HEK293 (cell line): ENCODE results near the gene PRKCD.

ENCODE experiments used
- CTCF ChIA-PET: fragments of 350-600 bp; formaldehyde crosslinking; extraction: SDS; loops from one replicate; lab custom pipeline; 2021; ENCODE audit warnings: antibody characterized with exemption; lab: Yijun Ruan, JAX
- POLR2A ChIA-PET: fragments of 300-600 bp; formaldehyde crosslinking; extraction: SDS; loops from one replicate; lab custom pipeline; 2020; ENCODE audit warnings: antibody characterized with exemption, inconsistent platforms; lab: Yijun Ruan, JAX
- H3K27ac ChIP-seq: fragments of 200-500 bp; sonication (Bioruptor generic); 2 replicates; pipeline ENCODE4 v1.5.1; 2014; ENCODE audit warnings: low read depth, low read length, control low read depth, inconsistent platforms; ENCODE audit errors: extremely low read depth
- H3K36me3 ChIP-seq, 2 experiments: fragments of 200-500 bp in 1 of 2; sonication (Bioruptor generic) in 1 of 2; 1 replicate in 1 of 2; 2 replicates in 1 of 2; pipeline ENCODE4 v1.5.1; 2014 to 2017; ENCODE audit warnings: inconsistent platforms in 2 of 2, low read length in 2 of 2; ENCODE audit not compliant: control insufficient read depth in 2 of 2, insufficient read depth in 1 of 2
- H3K4me1 ChIP-seq: fragments of 200-500 bp; sonication (Bioruptor generic); 2 replicates; pipeline ENCODE4 v1.5.1; 2014; ENCODE audit warnings: mild to moderate bottlenecking, low read length, inconsistent platforms; ENCODE audit not compliant: control insufficient read depth, insufficient read depth
- H3K4me3 ChIP-seq: 2 replicates; pipeline ENCODE4 v1.5.1; 2011; ENCODE audit warnings: low read depth, mild to moderate bottlenecking, control low read depth, low read length, moderate library complexity
- H3K9me3 ChIP-seq: fragments of 200-500 bp; sonication (Bioruptor generic); 2 replicates; pipeline ENCODE4 v1.5.1; 2014; ENCODE audit warnings: low read depth, low read length, inconsistent platforms; ENCODE audit not compliant: control insufficient read depth, insufficient read depth
- CTCF ChIP-seq: fragments of 450-650 bp; formaldehyde crosslinking; IDR thresholded peaks from 2 replicates; pipeline ENCODE4 v1.5.1; 2016; ENCODE audit warnings: missing biosample characterization, missing genetic modification characterization
- KLF8 ChIP-seq: fragments of 450-650 bp; formaldehyde crosslinking; IDR thresholded peaks from 2 replicates; pipeline ENCODE4 v1.5.1; 2016; ENCODE audit warnings: missing biosample characterization, missing genetic modification characterization
- KLF9 ChIP-seq: fragments of 450-650 bp; formaldehyde crosslinking; IDR thresholded peaks from 2 replicates; pipeline ENCODE4 v1.5.1; 2016; ENCODE audit warnings: missing biosample characterization, missing genetic modification characterization, low read depth
- PRDM10 ChIP-seq: fragments of 450-650 bp; formaldehyde crosslinking; IDR thresholded peaks from 2 replicates; pipeline ENCODE4 v1.5.1; 2016; ENCODE audit warnings: missing biosample characterization, missing genetic modification characterization
- ZBTB44 ChIP-seq: fragments of 450-650 bp; IDR thresholded peaks from 2 replicates; pipeline ENCODE4 v1.5.1; 2018; ENCODE audit warnings: missing biosample characterization, mild to moderate bottlenecking, missing genetic modification characterization
- ZFP41 ChIP-seq: fragments of 450-650 bp; formaldehyde crosslinking; IDR thresholded peaks from 2 replicates; pipeline ENCODE4 v1.5.1; 2016; ENCODE audit warnings: missing biosample characterization, missing genetic modification characterization, borderline replicate concordance
- ZIC2 ChIP-seq: fragments of 450-650 bp; formaldehyde crosslinking; IDR thresholded peaks from 2 replicates; pipeline ENCODE4 v1.5.1; 2016; ENCODE audit warnings: missing biosample characterization, missing genetic modification characterization
- ZNF19 ChIP-seq: fragments of 450-650 bp; formaldehyde crosslinking; IDR thresholded peaks from 2 replicates; pipeline ENCODE4; 2016; ENCODE audit warnings: missing biosample characterization, missing genetic modification characterization, low read depth
- ZNF239 ChIP-seq: fragments of 450-650 bp; formaldehyde crosslinking; IDR thresholded peaks from 2 replicates; pipeline ENCODE4 v1.5.1; 2016; ENCODE audit warnings: missing biosample characterization, missing genetic modification characterization
- ZNF292 ChIP-seq: fragments of 450-650 bp; formaldehyde crosslinking; IDR thresholded peaks from 2 replicates; pipeline ENCODE4 v1.5.1; 2016; ENCODE audit warnings: low read depth, missing biosample characterization, missing genetic modification characterization, borderline replicate concordance
- ZNF311 ChIP-seq: fragments of 450-650 bp; formaldehyde crosslinking; IDR thresholded peaks from 2 replicates; pipeline ENCODE4 v1.5.1; 2017; ENCODE audit warnings: missing biosample characterization, missing genetic modification characterization, borderline replicate concordance
- ZNF366 ChIP-seq: fragments of 450-650 bp; formaldehyde crosslinking; conservative IDR thresholded peaks from 2 replicates; pipeline ENCODE4 v1.5.1; 2016; ENCODE audit warnings: missing biosample characterization, missing genetic modification characterization
- ZNF394 ChIP-seq: fragments of 450-650 bp; formaldehyde crosslinking; IDR thresholded peaks from 2 replicates; pipeline ENCODE4 v1.5.1; 2016; ENCODE audit warnings: missing biosample characterization, missing genetic modification characterization, mild to moderate bottlenecking, moderate library complexity, borderline replicate concordance
- ZNF530 ChIP-seq: fragments of 450-650 bp; formaldehyde crosslinking; IDR thresholded peaks from 2 replicates; pipeline ENCODE4 v1.5.1; 2016; ENCODE audit warnings: low read depth, missing biosample characterization, missing genetic modification characterization
- ZNF555 ChIP-seq: fragments of 450-650 bp; formaldehyde crosslinking; conservative IDR thresholded peaks from 2 replicates; pipeline ENCODE4 v1.5.1; 2017; ENCODE audit warnings: missing biosample characterization, mild to moderate bottlenecking, missing genetic modification characterization, inconsistent platforms
- ZNF596 ChIP-seq: fragments of 450-650 bp; IDR thresholded peaks from 2 replicates; pipeline ENCODE4 v1.5.0; 2018; ENCODE audit warnings: missing biosample characterization, mild to moderate bottlenecking, missing genetic modification characterization, moderate library complexity
- ZNF629 ChIP-seq: fragments of 450-650 bp; formaldehyde crosslinking; IDR thresholded peaks from 2 replicates; pipeline ENCODE4 v1.5.1; 2017; ENCODE audit warnings: missing biosample characterization, missing genetic modification characterization
- ZSCAN30 ChIP-seq: fragments of 450-650 bp; IDR thresholded peaks from 2 replicates; pipeline ENCODE4 v1.5.1; 2018; ENCODE audit warnings: missing biosample characterization, mild to moderate bottlenecking, missing genetic modification characterization, moderate library complexity
- ZSCAN5A ChIP-seq: fragments of 450-650 bp; formaldehyde crosslinking; IDR thresholded peaks from 2 replicates; pipeline ENCODE4 v1.5.1; 2016; ENCODE audit warnings: missing biosample characterization, missing genetic modification characterization
- TF ChIP-seq, protein P1 (sequence below): fragments of 450-650 bp; formaldehyde crosslinking; IDR thresholded peaks from 2 replicates; pipeline ENCODE4 v1.5.1; 2016; ENCODE audit warnings: missing biosample characterization, missing genetic modification characterization

The PRKCD gene

GRCh38 chr3:53234841-53235232 lies 73.8 kb downstream of the PRKCD start:
- TF ChIP-seq ZNF629 (tag by site-specific recombination): no peak
- no peak for TF ChIP-seq ZBTB44
- TF ChIP-seq ZNF239: no peak
- no peak for TF ChIP-seq ZSCAN30 (tag by site-specific recombination)
- TF ChIP-seq, protein P1, sequence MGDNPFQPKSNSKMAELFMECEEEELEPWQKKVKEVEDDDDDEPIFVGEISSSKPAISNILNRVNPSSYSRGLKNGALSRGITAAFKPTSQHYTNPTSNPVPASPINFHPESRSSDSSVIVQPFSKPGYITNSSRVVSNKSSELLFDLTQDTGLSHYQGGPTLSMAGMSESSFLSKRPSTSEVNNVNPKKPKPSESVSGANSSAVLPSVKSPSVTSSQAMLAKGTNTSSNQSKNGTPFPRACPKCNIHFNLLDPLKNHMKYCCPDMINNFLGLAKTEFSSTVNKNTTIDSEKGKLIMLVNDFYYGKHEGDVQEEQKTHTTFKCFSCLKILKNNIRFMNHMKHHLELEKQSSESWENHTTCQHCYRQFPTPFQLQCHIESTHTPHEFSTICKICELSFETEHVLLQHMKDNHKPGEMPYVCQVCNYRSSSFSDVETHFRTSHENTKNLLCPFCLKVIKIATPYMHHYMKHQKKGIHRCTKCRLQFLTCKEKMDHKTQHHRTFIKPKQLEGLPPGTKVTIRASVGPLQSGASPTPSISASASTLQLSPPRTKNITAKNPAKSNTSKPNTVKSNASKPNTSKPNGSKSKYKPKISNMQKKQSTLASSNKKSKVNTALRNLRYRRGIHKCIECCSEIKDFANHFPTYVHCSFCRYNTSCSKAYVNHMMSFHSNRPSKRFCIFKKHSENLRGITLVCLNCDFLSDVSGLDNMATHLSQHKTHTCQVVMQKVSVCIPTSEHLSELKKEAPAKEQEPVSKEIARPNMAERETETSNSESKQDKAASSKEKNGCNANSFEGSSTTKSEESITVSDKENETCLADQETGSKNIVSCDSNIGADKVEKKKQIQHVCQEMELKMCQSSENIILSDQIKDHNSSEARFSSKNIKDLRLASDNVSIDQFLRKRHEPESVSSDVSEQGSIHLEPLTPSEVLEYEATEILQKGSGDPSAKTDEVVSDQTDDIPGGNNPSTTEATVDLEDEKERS: no peak
- TF ChIP-seq ZNF19 (tag by site-specific recombination): no peak
- TF ChIP-seq PRDM10: no peak
- TF ChIP-seq ZIC2 (tag by site-specific recombination): no peak
- no peak for TF ChIP-seq ZNF555 (tag by site-specific recombination)
- no peak for TF ChIP-seq KLF9 (tag by site-specific recombination)
- TF ChIP-seq ZNF366 (tag by site-specific recombination): no peak
- no peak for TF ChIP-seq ZFP41
- no peak for TF ChIP-seq ZNF292 (tag by site-specific recombination)
- no peak for TF ChIP-seq ZNF530 (tag by site-specific recombination)
- TF ChIP-seq ZNF311 (tag by site-specific recombination): no peak
- Histone ChIP-seq H3K4me3 (no peak overlapping the region), H3K36me3 (peaks cover 0 to 93% of the 10 kb centered on the region in 2 experiments; a peak in 1 of 3 replicates), H3K9me3 (no peaks in the 10 kb centered on the region), H3K27ac (no peak overlapping the region), H3K4me1 (no peaks in the 10 kb centered on the region)
- POLR2A ChIA-PET: no interaction called here
- CTCF ChIA-PET: no interaction called here

DNA sequence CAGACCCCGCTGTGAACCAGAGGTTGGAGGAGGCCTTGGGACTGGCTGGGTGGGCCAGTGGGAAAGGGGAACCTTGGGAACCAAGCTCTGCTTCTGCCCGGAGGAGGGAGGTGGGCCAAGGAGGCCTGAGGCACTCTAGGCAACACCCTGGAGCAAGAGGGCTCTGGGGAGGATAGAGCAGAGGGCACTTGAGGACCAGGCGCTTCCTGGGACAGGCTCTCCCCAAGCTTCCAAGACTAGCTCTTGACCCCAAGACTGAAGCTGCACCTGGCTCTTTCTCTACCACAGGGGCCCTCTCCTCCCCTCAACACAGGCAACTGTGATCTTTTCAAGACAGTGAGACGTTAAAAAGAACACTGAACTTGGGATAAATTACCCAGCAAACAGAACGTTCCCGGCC lies 74.5 kb downstream of the PRKCD start:
- POLR2A ChIA-PET: no interaction called here
- TF ChIP-seq ZNF394 (tag by site-specific recombination) (no peak), KLF8 (no peak), ZNF596 (tag by site-specific recombination) (no peak), CTCF (tag by site-specific recombination) (no peak), ZSCAN5A (tag by site-specific recombination) (no peak)
- Histone ChIP-seq H3K4me3 (no peak overlapping the region), H3K4me1 (no peaks in the 10 kb centered on the region), H3K27ac (no peak overlapping the region), H3K36me3 (peaks cover 0 to 93% of the 10 kb centered on the region in 2 experiments; a peak in 1 of 3 replicates), H3K9me3 (no peaks in the 10 kb centered on the region)
- CTCF ChIA-PET: no interaction called here
